IMR-90 (cell line): ENCODE results near the gene MORF4L1. TPM values are rescaled to one million over a fixed set of nuclear protein-coding genes. Genes with fewer than 3 reads are reported as not detected.
A peak's percentile ranks its signal among the peaks of the same experiment; 100 is the strongest.

Source experiments
- ATAC-seq: fragments of 200-7000 bp; cut with Tn5 transposase; 2 replicates; pipeline ENCODE4 v1.9.1; 2020; ENCODE audit warnings: low read depth, mild to moderate bottlenecking, moderate library complexity
- BruUV-seq: library from RNA; stranded (reverse); fragments of 400-500 nt; replicated peaks from 2 replicates; lab custom pipeline; 2021; lab: Mats Ljungman, UMichigan
- CTCF ChIA-PET: fragments of 300-600 bp; formaldehyde crosslinking; extraction: SDS; loops from one replicate; lab custom pipeline; 2021; ENCODE audit warnings: antibody characterized with exemption; lab: Yijun Ruan, JAX
- POLR2A ChIA-PET: fragments of 300-600 bp; sonication (Branson Sonifier 250); formaldehyde crosslinking; loops from one replicate; lab custom pipeline; 2022; ENCODE audit warnings: antibody characterized with exemption; ENCODE audit not compliant: unreplicated experiment; lab: Charles Lee
- DNase-seq: peaks from one replicate; pipeline ENCODE4 v3.0.0; 2013
- H2AFZ ChIP-seq: replicated peaks from 2 replicates; pipeline ENCODE3; 2013; ENCODE audit warnings: low read length, mild to moderate bottlenecking; ENCODE audit not compliant: poor library complexity
- H2AK5ac ChIP-seq: 2 replicates; pipeline ENCODE4 v1.6.1; 2013; ENCODE audit warnings: low read depth, low read length, inconsistent platforms
- H2AK9ac ChIP-seq: replicated peaks from 2 replicates; pipeline ENCODE3; 2013; ENCODE audit warnings: mild to moderate bottlenecking, low read depth, low read length, moderate library complexity; ENCODE audit not compliant: poor library complexity
- H2BK120ac ChIP-seq: 2 replicates; pipeline ENCODE4 v1.6.1; 2013; ENCODE audit warnings: low read depth, low read length, inconsistent platforms
- H2BK15ac ChIP-seq: 3 replicates; pipeline ENCODE4 v1.6.1; 2013; ENCODE audit warnings: low read depth, low read length, inconsistent platforms
- H2BK20ac ChIP-seq: 2 replicates; pipeline ENCODE4 v1.6.1; 2013; ENCODE audit warnings: low read depth, mild to moderate bottlenecking, inconsistent platforms, low read length, moderate library complexity
- H2BK5ac ChIP-seq: 2 replicates; pipeline ENCODE4 v1.6.1; 2013; ENCODE audit warnings: mild to moderate bottlenecking, low read depth, low read length, inconsistent platforms; ENCODE audit not compliant: poor library complexity, severe bottlenecking
- H3K14ac ChIP-seq: replicated peaks from 2 replicates; pipeline ENCODE4 v1.6.1; 2013; ENCODE audit warnings: low read depth, low read length, inconsistent platforms
- H3K18ac ChIP-seq: 2 replicates; pipeline ENCODE4 v1.6.1; 2013; ENCODE audit warnings: low read depth, low read length, control low read depth
- H3K23ac ChIP-seq: 2 replicates; pipeline ENCODE4 v1.6.1; 2013; ENCODE audit warnings: low read depth, low read length, inconsistent platforms
- H3K27ac ChIP-seq: 2 replicates; pipeline ENCODE4 v1.5.1; 2013; ENCODE audit warnings: mild to moderate bottlenecking, control low read depth, low read length; ENCODE audit not compliant: insufficient read depth
- H3K27me3 ChIP-seq: 2 replicates; pipeline ENCODE4 v1.6.1; 2013; ENCODE audit warnings: low read length; ENCODE audit not compliant: control insufficient read depth, insufficient read depth
- H3K36me3 ChIP-seq: 2 replicates; pipeline ENCODE4 v1.6.1; 2013; ENCODE audit warnings: low read length, mixed read lengths; ENCODE audit not compliant: control insufficient read depth, insufficient read depth
- H3K4ac ChIP-seq: 2 replicates; pipeline ENCODE4 v1.6.1; 2013; ENCODE audit warnings: low read depth, low read length, inconsistent platforms
- H3K4me1 ChIP-seq: 2 replicates; pipeline ENCODE4 v1.6.1; 2013; ENCODE audit warnings: low read length, mixed read lengths; ENCODE audit not compliant: control insufficient read depth, insufficient read depth
- H3K4me2 ChIP-seq: 2 replicates; pipeline ENCODE4 v1.6.1; 2013; ENCODE audit warnings: low read depth, mild to moderate bottlenecking, control low read depth, low read length, moderate library complexity
- H3K4me3 ChIP-seq: 2 replicates; pipeline ENCODE4 v1.5.1; 2013; ENCODE audit warnings: low read depth, mild to moderate bottlenecking, control low read depth, low read length, moderate library complexity; ENCODE audit not compliant: insufficient read depth
- H3K56ac ChIP-seq: 2 replicates; pipeline ENCODE4 v1.6.1; 2013; ENCODE audit warnings: low read length, inconsistent platforms; ENCODE audit not compliant: insufficient read depth; ENCODE audit errors: extremely low read depth
- H3K79me1 ChIP-seq, 2 experiments: 2 replicates each; pipeline ENCODE4 v1.6.1; 2013; ENCODE audit warnings: low read length in 2 of 2, inconsistent platforms in 1 of 2, low read depth in 1 of 2
- H3K9ac ChIP-seq: 2 replicates; pipeline ENCODE4 v1.6.1; 2013; ENCODE audit warnings: low read depth, low read length, control low read depth
- H3K9me1 ChIP-seq: 2 replicates; pipeline ENCODE4 v1.6.1; 2013; ENCODE audit warnings: low read length, inconsistent platforms; ENCODE audit not compliant: insufficient read depth
- H3K9me3 ChIP-seq: 2 replicates; pipeline ENCODE4 v1.6.1; 2013; ENCODE audit warnings: low read length; ENCODE audit not compliant: control insufficient read depth, insufficient read depth
- H4K20me1 ChIP-seq: 2 replicates; pipeline ENCODE4 v1.6.1; 2013; ENCODE audit warnings: low read length, inconsistent platforms; ENCODE audit not compliant: insufficient read depth
- H4K5ac ChIP-seq: 2 replicates; pipeline ENCODE4 v1.6.1; 2013; ENCODE audit warnings: mild to moderate bottlenecking, low read depth, low read length, control low read depth
- H4K8ac ChIP-seq, 2 experiments: 2 replicates each; pipeline ENCODE4 v1.6.1; 2013; ENCODE audit warnings: low read depth in 2 of 2, low read length in 2 of 2, control low read depth in 1 of 2, inconsistent platforms in 1 of 2
- H4K91ac ChIP-seq: 2 replicates; pipeline ENCODE4 v1.6.1; 2013; ENCODE audit warnings: low read depth, low read length, inconsistent platforms; ENCODE audit not compliant: insufficient read depth
- BHLHE40 ChIP-seq: fragments of 150-350 bp; IDR thresholded peaks from 2 replicates; pipeline ENCODE4 v1.6.1; 2016; ENCODE audit warnings: mild to moderate bottlenecking, low read depth, low read length
- CEBPB ChIP-seq: IDR thresholded peaks from 2 replicates; pipeline ENCODE4 v1.6.1; 2012; ENCODE audit warnings: low read depth, low read length, improper control_type of control experiment
- CHD1 ChIP-seq: IDR thresholded peaks from 2 replicates; pipeline ENCODE4 v1.6.1; 2012; ENCODE audit warnings: low read depth, low read length, improper control_type of control experiment
- CTCF ChIP-seq: conservative IDR thresholded peaks from 2 replicates; pipeline ENCODE4 v1.5.1; 2012; ENCODE audit warnings: mild to moderate bottlenecking, low read depth, low read length, improper control_type of control experiment
- FOS ChIP-seq: fragments of 150-350 bp; IDR thresholded peaks from 2 replicates; pipeline ENCODE4 v1.6.1; 2016; ENCODE audit warnings: low read depth, low read length
- MAFK ChIP-seq: IDR thresholded peaks from 2 replicates; pipeline ENCODE4 v1.6.1; 2012; ENCODE audit warnings: low read depth, low read length, improper control_type of control experiment
- MXI1 ChIP-seq: IDR thresholded peaks from 2 replicates; pipeline ENCODE4 v1.6.1; 2012; ENCODE audit warnings: low read depth, mild to moderate bottlenecking, low read length, moderate library complexity, borderline replicate concordance
- NFE2L2 ChIP-seq: fragments of 150-350 bp; IDR thresholded peaks from 2 replicates; pipeline ENCODE4 v1.6.1; 2016; ENCODE audit warnings: low read depth, mild to moderate bottlenecking, low read length
- POLR2A ChIP-seq: IDR thresholded peaks from 2 replicates; pipeline ENCODE4 v1.6.1; 2012; ENCODE audit warnings: mild to moderate bottlenecking, low read depth, low read length
- RAD21 ChIP-seq: IDR thresholded peaks from 2 replicates; pipeline ENCODE4 v1.6.1; 2012; ENCODE audit warnings: low read length, improper control_type of control experiment
- RCOR1 ChIP-seq: IDR thresholded peaks from 2 replicates; pipeline ENCODE4 v1.6.1; 2012; ENCODE audit warnings: mild to moderate bottlenecking, low read length, improper control_type of control experiment; ENCODE audit not compliant: insufficient replicate concordance
- RFX5 ChIP-seq: IDR thresholded peaks from 2 replicates; pipeline ENCODE4 v1.8.0; 2012; ENCODE audit warnings: low read depth, mild to moderate bottlenecking, low read length, moderate library complexity
- SMC3 ChIP-seq: fragments of 150-350 bp; IDR thresholded peaks from 2 replicates; pipeline ENCODE4 v1.6.1; 2016; ENCODE audit warnings: low read depth, mild to moderate bottlenecking, antibody characterized with exemption, low read length, moderate library complexity
- USF2 ChIP-seq: fragments of 150-350 bp; IDR thresholded peaks from 2 replicates; pipeline ENCODE4 v1.6.1; 2017; ENCODE audit warnings: mild to moderate bottlenecking, antibody characterized with exemption, low read length, low read depth
- WGBS, 2 experiments: methylation state at CpG; one replicate each; pipeline versions ENCODE4 v1.1.5 to v1.1.7; 2013; ENCODE audit warnings: missing lambda C conversion rate in 2 of 2; ENCODE audit not compliant: insufficient read length in 1 of 2; ENCODE audit errors: extremely low coverage in 2 of 2; 5-methylcytosine and 5-hydroxymethylcytosine counted together
- dilution Hi-C: fragments of 300-500 bp; cut with HindIII; formaldehyde crosslinking; loops from one replicate; pipeline ENCODE4 v1.14.3; 2018; ENCODE audit warnings: low sequenced_read_pairs; ENCODE audit not compliant: unreplicated experiment
- in situ Hi-C: fragments of 300-500 bp; cut with MboI; formaldehyde crosslinking; loops from 3 replicates; pipeline ENCODE4 v1.14.3; 2019; ENCODE audit warnings: low sequenced_read_pairs, inconsistent platforms, mixed read lengths
- intact Hi-C: fragments of 100-400 bp; cut with micrococcal nuclease; formaldehyde crosslinking; loops from 2 replicates; pipeline ENCODE4 v1.10.0; 2022
- polyA plus RNA-seq, 3 experiments: library from polyadenylated mRNA; depleted of rRNA; stranded (reverse); fragments of >200 nt; gene quantifications; 2 replicates each; pipeline ENCODE4 v1.2.3, GENCODE V29; 2012; ENCODE audit warnings: low replicate concordance in 1 of 3
- total RNA-seq: library from RNA; depleted of rRNA; stranded (reverse); fragments of >200 nt; gene quantifications from 2 replicates; pipeline ENCODE4 v1.2.3, GENCODE V29; 2012

The MORF4L1 gene
- total and polyA plus RNA-seq, 2 of the 4 experiments (the other 2 are of a cell fraction), result 217 to 392 TPM

GRCh38 chr15:78850941-78851755 lies 21.5 kb upstream of the MORF4L1 start:
- no peak overlapping the region for H3K14ac ChIP-seq
- intact Hi-C loops, result no loop called here
- peak overlapping the region; percentile 42; the same call in 1 of the 2 replicates for H2BK20ac ChIP-seq
- in situ Hi-C loops, result no loop called here
- no peaks in the 10 kb centered on the region for H3K9me3 ChIP-seq
- H4K20me1 ChIP-seq, result no peaks in the 10 kb centered on the region
- H3K4me2 ChIP-seq, result peak overlapping the region; percentile 6; the same call in 1 of the 2 replicates
- no peak overlapping the region for H3K23ac ChIP-seq
- DNase-seq (no peak), ATAC-seq (peak; percentile 72)
- H3K79me1 ChIP-seq, result 0 out of 4 replicates have a peak, but pooled peaks cover 0 to 6% of the 10 kb centered on the region in 2 experiments
- peak overlapping the region; percentile 17; the same call in 1 of the 2 replicates for H3K9ac ChIP-seq
- no peak overlapping the region for H2BK5ac ChIP-seq
- H3K36me3 ChIP-seq, result no peaks in the 10 kb centered on the region
- peak overlapping the region; percentile 49; the same call in 1 of the 2 replicates for H3K4ac ChIP-seq
- H3K56ac ChIP-seq, result no peak overlapping the region
- H2AK5ac ChIP-seq, result peak overlapping the region; percentile 74
- BruUV-seq, result no TSS peak
- POLR2A ChIA-PET, result no interaction called here
- dilution Hi-C loops, result no loop called here
- H2AK9ac ChIP-seq, result peak overlapping the region; percentile 5
- peak overlapping the region; percentile 30; the same call in 1 of the 2 replicates for H4K5ac ChIP-seq
- no CpG with 5 or more reads among the region's 6 CpGs for WGBS, 2 experiments
- H2AFZ ChIP-seq, result no peak overlapping the region
- H3K27ac ChIP-seq, result peak overlapping the region; percentile 64; the same call in 1 of the 2 replicates
- peak overlapping the region; percentile 70; the same call in 2 of the 3 replicates for H2BK15ac ChIP-seq
- H2BK120ac ChIP-seq, result peak overlapping the region; percentile 45
- H4K8ac ChIP-seq, result peak overlapping the region; percentile 9 to 50; a peak in 2 of 4 replicates
- H3K18ac ChIP-seq, result peak overlapping the region; percentile 91
- CTCF ChIA-PET, result interaction anchor here (0.7 kb wide), 1 partner anchor 39 kb away, joined by 3 read pairs; no protein-coding TSS in a partner anchor
- peaks cover 17% of the 10 kb centered on the region for H3K4me1 ChIP-seq
- H4K91ac ChIP-seq, result peak overlapping the region; percentile 43
- H3K4me3 ChIP-seq, result no peak overlapping the region
- no peaks in the 10 kb centered on the region; the same call in 1 of the 2 replicates for H3K27me3 ChIP-seq
- H3K9me1 ChIP-seq, result peaks cover 13% of the 10 kb centered on the region
- TF ChIP-seq RCOR1, result no peak
- no peak for TF ChIP-seq CEBPB
- no peak for TF ChIP-seq MXI1
- TF ChIP-seq MAFK, result no peak
- TF ChIP-seq POLR2A, result no peak
- TF ChIP-seq RAD21, result no peak
- no peak for TF ChIP-seq CTCF
- TF ChIP-seq CHD1, result no peak
- no peak for TF ChIP-seq USF2
- TF ChIP-seq FOS, result no peak
- TF ChIP-seq RFX5, result no peak
- TF ChIP-seq NFE2L2, result no peak
- no peak for TF ChIP-seq BHLHE40
- no peak for TF ChIP-seq SMC3
